SHP77 treated with DMSO at 0.1 percent for 48 hours (cell line): ENCODE measurements around the gene SUCNR1.
"Not testable (repeated sequence)": the region's sequence is repeated elsewhere in the genome, so short reads cannot be mapped to it uniquely, and the experiment has no call there.

ENCODE experiments used
- DNase-seq: peaks from one replicate; lab custom pipeline; 2025; lab: John Stamatoyannopoulos, UW

SUCNR1 gene

GRCh38 chr3:151873398-151873797 lies at the start of gene SUCNR1:
TSS of gene SUCNR1 (plus strand) at chr3:151873643. CDS start at chr3:151879893, 6,250 bp downstream.
- no peak for DNase-seq

GRCh38 chr3:151827816-151828215 lies 45.6 kb upstream of the SUCNR1 start:
- DNase-seq = no peak

GRCh38 chr3:151835751-151836525 lies 37.5 kb upstream of the SUCNR1 start:
- no peak for DNase-seq

- DNase-seq = no peak
Observed at GRCh38 chr3:151837057-151837456, 36.4 kb upstream of the SUCNR1 start.

- peak; percentile 37 for DNase-seq
Observed at GRCh38 chr3:151838574-151839312, 34.7 kb upstream of the SUCNR1 start.

GRCh38 chr3:151839313-151839631 lies 34.2 kb upstream of the SUCNR1 start:
- DNase-seq = no peak

GRCh38 chr3:151841801-151842200 lies 31.6 kb upstream of the SUCNR1 start:
- DNase-seq = no peak

GRCh38 chr3:151843275-151843674 lies 30.2 kb upstream of the SUCNR1 start:
- peak; percentile 50 for DNase-seq

GRCh38 chr3:151845306-151845905 lies 28.0 kb upstream of the SUCNR1 start:
- no peak for DNase-seq

GRCh38 chr3:151850065-151850464 lies 23.4 kb upstream of the SUCNR1 start:
- not testable (repeated sequence) for DNase-seq

- no peak for DNase-seq
Observed at GRCh38 chr3:151852074-151852811, 21.2 kb upstream of the SUCNR1 start.

- no peak for DNase-seq
Observed at GRCh38 chr3:151856118-151856517, 17.3 kb upstream of the SUCNR1 start.

GRCh38 chr3:151856641-151857040 lies 16.8 kb upstream of the SUCNR1 start:
- DNase-seq = no peak

- no peak for DNase-seq
Observed at GRCh38 chr3:151859233-151859673, 14.2 kb upstream of the SUCNR1 start.

GRCh38 chr3:151859905-151860304 lies 13.5 kb upstream of the SUCNR1 start:
- DNase-seq = no peak

GRCh38 chr3:151863611-151864010 lies 9.8 kb upstream of the SUCNR1 start:
- DNase-seq = no peak

GRCh38 chr3:151864423-151865101 lies 8.9 kb upstream of the SUCNR1 start:
- DNase-seq = no peak

GRCh38 chr3:151866711-151867410 lies 6.6 kb upstream of the SUCNR1 start:
- DNase-seq = no peak

GRCh38 chr3:151867666-151868065 lies 5.8 kb upstream of the SUCNR1 start:
- DNase-seq = no peak

GRCh38 chr3:151869181-151869580 lies 4.3 kb upstream of the SUCNR1 start:
- no peak for DNase-seq
